Inflammatory macrophage (primary cell): Measurements from ENCODE around the gene LRP2.
"Not testable (repeated sequence)": the region's sequence is repeated elsewhere in the genome, so short reads cannot be mapped to it uniquely, and the experiment has no call there.

Experiments used
- DNase-seq, 2 donors: peaks; one replicate each; pipeline ENCODE4 v3.0.0-alpha.2; 2020 to 2022

Gene LRP2

DNA sequence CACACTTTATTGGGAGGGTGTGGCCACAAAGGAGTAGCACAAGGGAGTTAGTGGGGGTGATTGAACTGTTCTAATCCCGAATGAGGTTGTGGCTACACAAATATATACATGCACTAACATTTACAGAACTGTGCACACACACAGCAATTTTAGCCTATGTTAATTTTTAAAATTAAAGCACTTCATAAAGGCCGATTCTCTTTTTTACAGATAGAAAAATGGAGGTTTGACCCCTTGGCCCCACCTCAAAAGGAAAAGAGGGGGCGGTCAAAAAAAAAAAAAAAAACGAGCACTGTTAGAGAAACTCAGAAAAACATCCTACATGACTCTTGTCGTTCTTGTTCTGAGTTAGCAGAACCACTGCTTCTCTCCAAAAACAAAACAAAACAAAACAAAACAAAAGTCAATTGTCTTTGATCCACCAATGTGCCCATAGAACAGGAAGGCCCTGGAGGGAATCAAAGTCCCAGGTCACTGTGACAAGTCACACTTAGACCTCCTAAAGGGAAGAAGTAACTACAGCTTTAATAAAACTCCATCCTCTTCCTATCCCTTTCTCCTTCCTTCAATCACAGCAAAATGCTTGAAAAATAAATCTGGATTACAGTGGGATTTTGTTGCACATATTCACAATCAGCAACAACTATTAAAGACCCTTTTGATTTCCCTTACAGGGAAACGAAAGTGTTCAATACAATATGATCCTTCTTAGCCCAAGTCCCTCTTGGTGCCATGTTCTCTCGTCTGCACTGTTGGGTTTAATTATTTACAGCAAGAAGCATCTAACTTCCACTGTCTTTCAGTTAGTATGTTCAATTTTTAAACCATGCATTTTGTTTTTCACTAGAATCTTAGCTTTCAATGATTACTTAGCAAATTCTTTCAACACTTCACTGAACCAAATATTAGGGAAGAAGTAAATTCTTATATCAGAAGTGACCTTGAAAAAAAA, 16.6 kb downstream of the LRP2 start:
- DNase-seq = no peak

DNA sequence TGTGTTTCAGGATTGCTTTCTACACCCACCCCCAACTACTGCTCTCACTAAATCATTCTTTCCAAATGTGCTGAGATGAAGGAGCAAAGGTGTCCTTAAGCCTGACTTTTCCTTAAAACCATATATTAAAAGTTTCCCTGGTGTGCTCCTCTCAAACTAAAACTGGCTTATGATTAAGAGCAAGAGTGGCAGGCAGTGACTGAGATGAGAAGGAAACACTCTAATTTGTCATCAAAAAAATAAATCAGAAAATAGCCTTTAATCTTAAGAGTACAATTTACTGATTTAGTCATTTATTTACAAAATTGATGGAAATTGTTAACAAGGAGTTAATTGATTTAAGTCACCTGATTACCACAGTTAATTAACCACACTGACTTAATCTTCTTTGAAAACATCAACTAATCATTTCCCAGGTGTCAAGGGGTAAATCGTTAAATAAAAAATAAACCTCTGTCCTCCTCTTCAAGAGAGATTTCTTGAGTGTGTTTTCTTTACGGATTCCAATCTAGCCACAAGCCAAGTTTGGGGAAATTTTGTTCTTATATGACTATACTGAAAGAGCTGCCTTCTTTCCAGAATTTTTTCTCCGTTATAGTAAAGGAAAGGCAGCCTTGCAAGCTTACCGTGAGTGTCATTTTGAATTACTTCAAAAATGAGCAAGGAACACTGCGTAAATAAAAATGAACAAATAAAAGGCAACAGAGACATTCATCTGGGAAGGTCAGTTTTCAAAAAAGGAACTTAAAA, 17.4 kb downstream of the LRP2 start:
- DNase-seq = no peak

- no peak for DNase-seq
Observed at GRCh38 chr2:169343202-169343601, 19.1 kb downstream of the LRP2 start.

GRCh38 chr2:169339657-169340056, 22.7 kb downstream of the LRP2 start:
- DNase-seq = no peak

GRCh38 chr2:169336695-169337094, 25.6 kb downstream of the LRP2 start:
- DNase-seq = no peak

DNA sequence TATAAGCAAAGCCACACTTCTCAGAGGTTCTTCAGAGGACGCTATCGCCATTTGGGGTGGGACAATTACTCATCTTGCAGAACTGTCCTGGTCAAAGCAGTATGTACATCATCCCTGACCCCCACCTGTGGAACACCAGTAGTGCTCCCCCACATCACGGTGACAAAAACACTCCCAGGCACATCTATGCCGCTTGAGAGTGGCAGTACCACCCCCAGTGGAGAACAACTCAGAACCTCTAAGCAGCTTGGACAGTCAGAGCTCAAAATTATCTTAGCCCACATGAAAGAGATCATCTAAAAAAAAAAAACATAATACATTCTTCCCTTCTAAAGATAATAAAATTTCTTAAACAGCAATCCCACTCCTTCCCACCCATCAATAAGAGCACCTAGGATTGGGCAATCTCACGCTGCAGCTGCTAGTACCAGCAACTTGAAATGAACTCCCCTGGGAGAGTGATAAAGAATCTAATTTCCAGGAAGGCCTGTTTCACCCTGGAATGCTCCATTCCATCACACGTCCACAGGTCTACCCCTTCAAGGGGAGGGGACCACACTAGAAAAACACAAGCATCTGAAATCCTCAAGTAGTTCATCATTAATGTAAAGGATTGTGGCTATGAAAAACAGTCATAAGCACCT, 31.7 kb downstream of the LRP2 start:
- DNase-seq = no peak

GRCh38 chr2:169329688-169330554, 32.4 kb downstream of the LRP2 start:
- DNase-seq = no peak

GRCh38 chr2:169328785-169329184, 33.5 kb downstream of the LRP2 start:
- no peak for DNase-seq

DNA sequence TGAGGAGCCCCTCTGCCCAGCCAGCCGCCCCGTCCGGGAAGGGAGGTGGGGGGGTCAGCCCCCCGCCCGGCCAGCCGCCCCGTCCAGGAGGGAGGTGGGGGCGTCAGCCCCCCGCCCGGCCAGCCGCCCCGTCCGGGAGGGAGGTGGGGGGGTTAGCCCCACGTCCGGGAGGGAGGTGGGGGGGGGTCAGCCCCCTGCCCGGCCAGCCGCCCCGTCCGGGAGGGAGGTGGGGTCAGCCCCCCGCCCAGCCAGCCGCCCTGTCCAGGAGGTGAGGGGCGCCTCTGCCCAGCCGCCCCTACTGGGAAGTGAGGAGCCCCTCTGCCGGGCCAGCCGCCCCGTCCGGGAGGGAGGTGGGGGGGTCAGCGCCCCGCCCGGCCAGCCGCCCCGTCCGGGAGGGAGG, 34.5 kb downstream of the LRP2 start:
- DNase-seq = not testable (repeated sequence)

DNA sequence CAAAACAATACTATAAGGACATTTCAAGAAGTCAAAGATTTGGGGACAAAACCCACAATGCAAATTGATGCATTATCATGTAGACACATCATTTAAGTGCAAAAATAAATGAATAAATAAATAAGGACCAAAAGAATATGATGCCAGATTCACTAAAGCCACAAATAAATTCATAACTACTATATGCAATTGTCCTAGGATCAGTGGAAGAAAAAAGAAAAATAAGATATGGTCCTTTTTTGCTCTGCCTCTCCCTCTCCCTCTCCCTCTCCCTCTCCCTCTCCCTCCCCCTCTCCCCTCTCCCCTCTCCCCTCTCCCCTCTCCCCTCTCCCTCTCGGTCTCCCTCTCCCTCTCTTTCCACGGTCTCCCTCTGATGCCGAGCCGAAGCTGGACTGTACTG, 36.4 kb downstream of the LRP2 start:
- DNase-seq = not testable (repeated sequence)

- DNase-seq = no peak
Observed at GRCh38 chr2:169324581-169325260, 37.6 kb downstream of the LRP2 start.

DNA sequence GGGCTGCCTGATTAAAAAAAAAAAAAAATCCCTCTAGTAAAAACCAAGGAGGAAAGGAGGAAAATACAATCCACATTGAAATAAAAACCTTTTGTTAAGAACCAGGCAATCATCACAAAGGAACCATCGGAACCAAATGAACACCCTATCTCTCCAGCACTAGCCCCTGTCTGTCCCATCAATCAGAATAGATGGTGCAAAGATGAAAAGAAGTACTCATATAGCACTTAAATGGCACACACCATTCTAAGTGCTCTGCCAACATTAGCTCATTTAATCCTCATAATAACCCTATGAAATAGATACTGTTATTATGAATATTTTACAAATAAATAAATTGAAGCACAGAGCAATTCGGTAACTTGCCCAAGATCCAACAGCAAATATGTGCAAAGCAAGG, 38.5 kb downstream of the LRP2 start:
- no peak for DNase-seq

DNA sequence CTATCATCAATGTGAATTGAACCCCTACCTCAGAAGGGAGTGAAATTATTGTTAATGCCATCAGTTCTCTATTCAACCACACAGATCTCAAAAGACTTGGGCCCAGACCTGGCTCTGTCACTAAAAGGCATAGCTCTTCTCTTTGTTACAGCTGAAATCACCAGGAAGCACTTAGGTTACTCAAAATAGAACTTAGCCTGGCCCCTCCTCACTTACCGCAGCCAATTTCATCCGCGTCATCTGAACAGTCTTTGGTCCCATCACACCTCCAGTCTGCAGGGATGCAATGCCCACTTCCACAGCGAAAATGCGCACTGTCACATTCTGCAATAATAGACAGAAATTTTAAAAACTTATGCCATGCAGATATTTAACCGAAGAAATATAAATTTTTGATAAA, 41.8 kb downstream of the LRP2 start:
- DNase-seq = no peak

DNA sequence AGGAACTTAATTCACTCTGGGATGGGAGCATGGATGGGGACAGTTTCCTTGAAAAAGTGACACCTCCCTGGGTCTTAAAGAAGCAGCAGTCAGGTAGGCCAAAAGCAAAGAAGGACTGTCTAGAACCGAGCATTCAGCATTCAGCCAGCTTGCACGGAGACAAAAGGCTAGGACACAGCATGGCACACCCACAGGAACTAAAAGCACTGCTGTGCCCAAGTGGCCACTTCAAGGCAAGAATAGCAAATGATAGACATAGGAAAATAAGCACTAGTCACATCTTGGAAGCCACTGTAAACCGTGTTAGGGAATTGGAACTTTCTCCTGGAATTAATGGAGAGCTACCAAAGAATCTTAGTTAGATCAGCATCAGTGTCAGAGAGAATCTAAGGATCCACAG, 47.0 kb downstream of the LRP2 start:
- DNase-seq = no peak

DNA sequence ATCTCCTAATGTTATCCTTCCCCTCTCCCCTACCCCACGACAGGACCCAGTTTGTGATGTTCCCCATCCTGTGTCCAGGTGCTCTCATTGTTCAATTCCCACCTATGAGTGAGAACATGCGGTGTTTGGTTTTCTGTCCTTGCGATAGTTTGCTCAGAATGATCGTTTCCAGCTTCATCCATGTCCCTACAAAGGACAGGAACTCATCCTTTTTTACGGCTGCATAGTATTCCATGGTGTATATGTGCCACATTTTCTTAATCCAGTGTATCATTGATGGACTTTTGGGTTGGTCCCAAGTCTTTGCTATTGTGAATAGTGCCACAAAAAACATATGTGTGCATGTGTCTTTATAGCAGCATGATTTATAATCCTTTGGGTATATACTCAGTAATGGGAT, 54.0 kb downstream of the LRP2 start:
- DNase-seq = not testable (repeated sequence)

DNA sequence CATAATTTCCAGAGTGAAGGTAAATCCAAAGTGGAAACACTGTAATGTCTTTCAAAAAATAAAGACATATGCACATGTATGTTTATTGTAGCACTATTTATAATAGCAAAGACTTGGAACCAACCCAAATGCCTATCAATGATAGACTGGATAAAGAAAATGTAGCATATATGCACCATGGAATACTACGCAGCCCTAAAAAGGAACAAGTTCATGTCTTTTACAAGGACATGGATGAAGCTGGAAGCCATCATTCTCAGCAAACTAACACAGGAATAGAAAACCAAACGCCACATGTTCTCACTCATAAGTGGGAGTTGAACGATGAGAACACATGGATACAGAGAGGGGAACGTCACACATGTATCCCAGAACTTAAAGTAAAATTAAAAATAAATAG, 57.6 kb downstream of the LRP2 start:
- not testable (repeated sequence) for DNase-seq

- DNase-seq = no peak
Observed at GRCh38 chr2:169303579-169304305, 58.6 kb downstream of the LRP2 start.

DNA sequence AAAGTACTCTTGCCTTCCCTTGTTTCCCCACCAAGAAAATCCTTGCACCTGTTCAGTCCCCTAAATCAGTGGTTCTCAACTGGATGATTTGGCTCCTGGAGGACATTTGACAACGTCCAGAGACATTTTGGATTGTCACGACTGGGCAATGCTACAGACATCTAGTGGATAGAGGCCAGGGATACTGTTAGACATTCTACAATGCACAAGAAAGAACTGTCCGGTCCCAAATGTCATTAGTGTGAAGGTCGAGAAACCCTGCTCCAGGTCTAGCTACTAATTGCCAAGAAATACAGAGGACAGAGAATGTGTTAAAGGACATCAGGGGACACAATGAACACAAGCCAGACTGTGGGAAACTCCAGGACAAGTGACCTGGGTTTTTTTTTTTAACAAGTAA, 60.0 kb downstream of the LRP2 start:
- no peak for DNase-seq

DNA sequence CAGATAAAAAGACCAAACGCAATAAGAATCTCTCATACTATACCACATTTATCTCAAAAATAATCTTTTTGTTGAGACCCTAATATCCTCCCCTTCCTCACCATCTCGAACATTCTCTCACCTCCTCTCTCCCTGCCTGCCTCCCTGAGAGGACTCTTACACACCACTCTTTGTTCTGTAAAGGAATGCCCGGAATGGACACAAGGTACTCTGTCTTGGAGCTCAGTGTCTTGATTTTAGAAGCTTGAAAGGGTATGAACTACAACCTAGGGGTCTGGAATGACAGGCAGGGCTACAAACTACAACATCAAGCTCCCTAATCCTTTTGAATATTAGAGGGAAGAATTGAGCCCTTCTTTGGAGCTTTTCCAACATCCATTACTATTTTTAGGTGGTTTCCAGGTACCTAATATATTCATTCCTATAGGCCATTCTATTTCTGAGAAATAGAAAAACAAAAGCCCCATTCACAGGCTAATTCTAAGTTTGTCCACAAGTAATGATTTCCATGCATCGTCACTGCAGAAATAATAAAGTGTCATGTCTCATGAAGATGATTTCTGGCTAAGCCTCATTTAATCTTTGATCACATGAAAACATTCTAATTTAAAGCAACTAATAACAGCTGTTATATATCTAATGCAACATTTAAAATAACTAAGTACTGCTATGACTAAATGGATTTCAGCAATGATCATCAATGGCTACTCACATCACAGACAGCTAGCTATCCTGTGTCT, 60.6 kb downstream of the LRP2 start:
- no peak for DNase-seq
